ENCODE measurements around the gene CNNM2. TPM values are rescaled to one million over a fixed set of nuclear protein-coding genes. Genes with fewer than 3 reads are reported as not detected.

CNNM2 gene
- total RNA-seq, 6 donors from 2014 or later, result 6.4 to 33.5 (median 11.7) TPM

DNA sequence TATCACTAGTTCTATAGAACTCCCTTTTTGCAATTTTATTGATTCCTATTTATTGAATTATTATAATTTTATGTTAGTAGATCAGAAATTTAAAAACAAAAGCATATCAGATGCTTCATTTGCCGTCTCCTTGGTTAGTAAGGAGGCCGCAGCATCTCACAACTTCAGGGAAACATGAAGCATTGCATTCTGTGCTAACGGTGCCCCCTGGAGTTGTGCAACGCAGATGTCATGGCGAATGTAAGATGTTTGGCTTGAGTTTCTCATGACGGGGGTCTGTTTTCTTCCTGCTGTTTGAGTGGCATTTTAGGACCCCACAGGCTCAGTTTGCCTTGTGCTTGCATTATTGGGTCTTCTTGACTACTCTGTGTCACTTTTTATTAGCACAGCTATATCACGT, 124.8 kb downstream of the CNNM2 start:
- Histone ChIP-seq H3K4me3 (no peak overlapping the region), H3K4me1 (no peaks in the 10 kb centered on the region), H3K9me3 (no peaks in the 10 kb centered on the region), H3K27ac (no peak overlapping the region), H3K36me3 (no peaks in the 10 kb centered on the region), H3K27me3 (no peaks in the 10 kb centered on the region)
- WGBS, 2 donors, result 88 to 95% methylated on average over 7 of the region's 7 CpGs
- no peak for DNase-seq
- no peak for ATAC-seq (ENCODE audit: low FRiP score in 2 of 2)
- TF ChIP-seq EP300 (IDR thresholded peaks at IDR 0.05) (no peak), POLR2A (IDR thresholded peaks at IDR 0.05) (no peak), POLR2AphosphoS5 (IDR thresholded peaks at IDR 0.05) (no peak)
- TF ChIP-seq, protein P1, sequence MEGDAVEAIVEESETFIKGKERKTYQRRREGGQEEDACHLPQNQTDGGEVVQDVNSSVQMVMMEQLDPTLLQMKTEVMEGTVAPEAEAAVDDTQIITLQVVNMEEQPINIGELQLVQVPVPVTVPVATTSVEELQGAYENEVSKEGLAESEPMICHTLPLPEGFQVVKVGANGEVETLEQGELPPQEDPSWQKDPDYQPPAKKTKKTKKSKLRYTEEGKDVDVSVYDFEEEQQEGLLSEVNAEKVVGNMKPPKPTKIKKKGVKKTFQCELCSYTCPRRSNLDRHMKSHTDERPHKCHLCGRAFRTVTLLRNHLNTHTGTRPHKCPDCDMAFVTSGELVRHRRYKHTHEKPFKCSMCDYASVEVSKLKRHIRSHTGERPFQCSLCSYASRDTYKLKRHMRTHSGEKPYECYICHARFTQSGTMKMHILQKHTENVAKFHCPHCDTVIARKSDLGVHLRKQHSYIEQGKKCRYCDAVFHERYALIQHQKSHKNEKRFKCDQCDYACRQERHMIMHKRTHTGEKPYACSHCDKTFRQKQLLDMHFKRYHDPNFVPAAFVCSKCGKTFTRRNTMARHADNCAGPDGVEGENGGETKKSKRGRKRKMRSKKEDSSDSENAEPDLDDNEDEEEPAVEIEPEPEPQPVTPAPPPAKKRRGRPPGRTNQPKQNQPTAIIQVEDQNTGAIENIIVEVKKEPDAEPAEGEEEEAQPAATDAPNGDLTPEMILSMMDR (IDR thresholded peaks at IDR 0.05), result no peak

DNA sequence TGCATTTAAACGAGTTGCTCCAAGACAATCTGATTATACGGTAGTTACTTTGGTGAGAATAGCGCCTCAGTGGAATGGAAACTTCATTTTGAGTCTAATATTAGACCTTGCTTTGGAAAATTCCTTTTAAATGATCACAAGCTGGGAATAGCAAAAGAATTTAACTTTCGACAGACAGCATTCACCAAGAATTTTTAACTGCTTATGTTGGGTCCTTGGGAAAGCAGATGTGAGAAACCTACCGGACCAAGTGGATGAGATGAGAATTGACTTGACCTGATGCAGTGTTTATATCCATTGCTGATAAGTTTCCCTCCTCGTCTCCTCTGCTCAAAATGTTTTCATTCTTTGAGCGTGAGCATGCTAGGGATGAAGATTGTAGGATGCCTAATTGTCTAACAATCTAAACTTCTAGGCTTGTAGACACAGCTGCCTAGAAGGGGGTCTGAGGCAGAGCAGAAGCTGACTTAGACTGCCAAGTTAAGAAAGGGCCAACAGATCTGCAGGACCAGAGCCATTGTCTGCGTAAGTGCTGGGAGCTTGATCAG, 126.9 kb downstream of the CNNM2 start:
- Histone ChIP-seq H3K27ac (no peak overlapping the region), H3K27me3 (no peaks in the 10 kb centered on the region), H3K9me3 (no peaks in the 10 kb centered on the region), H3K36me3 (no peaks in the 10 kb centered on the region), H3K4me3 (no peak overlapping the region), H3K4me1 (no peaks in the 10 kb centered on the region)
- no peak for TF ChIP-seq POLR2A (IDR thresholded peaks at IDR 0.05)
- TF ChIP-seq EP300 (IDR thresholded peaks at IDR 0.05), result no peak
- no peak for TF ChIP-seq POLR2AphosphoS5 (IDR thresholded peaks at IDR 0.05)
- TF ChIP-seq, protein P1 (IDR thresholded peaks at IDR 0.05), result no peak
- DNase-seq (no peak), ATAC-seq (ENCODE audit: low FRiP score in 2 of 2) (no peak)
- 78 to 79% methylated on average over 8 of the region's 8 CpGs for WGBS, 2 donors

DNA sequence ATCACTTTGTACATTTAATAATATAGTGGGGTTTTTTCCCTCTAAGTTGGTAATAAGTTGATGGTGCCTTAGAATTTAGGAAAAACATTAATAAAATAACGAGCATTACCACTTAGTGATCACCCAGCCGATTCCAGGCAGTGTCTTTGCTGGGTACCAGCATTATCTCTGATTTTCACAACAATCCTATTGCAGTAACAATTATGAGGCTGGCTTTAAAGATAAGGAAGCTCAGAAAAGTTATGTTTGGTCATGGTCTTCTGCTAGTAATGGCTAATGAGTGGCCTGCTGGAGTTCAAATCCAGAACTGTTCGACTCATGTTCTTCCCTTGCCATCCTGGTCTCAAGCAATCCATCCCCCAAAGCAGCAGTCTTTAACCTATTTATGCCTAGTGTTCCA, 127.9 kb downstream of the CNNM2 start:
- TF ChIP-seq POLR2AphosphoS5 (IDR thresholded peaks at IDR 0.05) (no peak), POLR2A (IDR thresholded peaks at IDR 0.05) (no peak), EP300 (IDR thresholded peaks at IDR 0.05) (no peak)
- TF ChIP-seq, protein P1 (IDR thresholded peaks at IDR 0.05), result no peak
- H3K27ac ChIP-seq, result no peak overlapping the region
- no peaks in the 10 kb centered on the region for H3K27me3 ChIP-seq
- no peaks in the 10 kb centered on the region for H3K4me1 ChIP-seq
- 94 to 95% methylated on average over 3 of the region's 3 CpGs for WGBS, 2 donors
- ATAC-seq (ENCODE audit: low FRiP score in 2 of 2) (no peak), DNase-seq (no peak)
- no peaks in the 10 kb centered on the region for H3K9me3 ChIP-seq
- H3K4me3 ChIP-seq, result no peak overlapping the region
- H3K36me3 ChIP-seq, result no peaks in the 10 kb centered on the region

DNA sequence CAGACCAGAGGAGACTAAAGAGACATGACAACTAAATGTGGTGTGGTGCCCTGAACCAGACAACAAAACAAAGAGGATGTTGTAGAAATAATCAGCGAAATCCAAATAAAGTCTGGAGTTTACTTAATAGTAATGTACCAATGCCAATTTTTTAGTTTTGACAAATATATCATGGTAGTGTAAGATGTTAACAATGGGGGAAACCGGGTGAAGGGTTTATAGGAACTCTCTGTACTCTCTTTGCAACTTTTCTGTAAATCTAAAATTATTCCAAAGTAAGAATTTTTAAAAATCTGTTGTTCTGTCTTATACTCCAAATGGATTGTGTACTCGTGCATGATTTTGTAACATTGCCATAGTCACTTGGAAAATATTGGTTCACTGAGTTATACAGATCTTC, 129.3 kb downstream of the CNNM2 start:
- Histone ChIP-seq H3K9me3 (no peaks in the 10 kb centered on the region), H3K27ac (no peak overlapping the region), H3K36me3 (no peaks in the 10 kb centered on the region), H3K4me3 (no peak overlapping the region), H3K27me3 (no peaks in the 10 kb centered on the region), H3K4me1 (no peaks in the 10 kb centered on the region)
- TF ChIP-seq POLR2AphosphoS5 (IDR thresholded peaks at IDR 0.05) (no peak), EP300 (IDR thresholded peaks at IDR 0.05) (no peak), POLR2A (IDR thresholded peaks at IDR 0.05) (no peak)
- TF ChIP-seq, protein P1 (IDR thresholded peaks at IDR 0.05), result no peak
- no peak for DNase-seq
- ATAC-seq (ENCODE audit: low FRiP score in 2 of 2), result no peak
- 83 to 95% methylated on average over 3 of the region's 3 CpGs for WGBS, 2 donors

DNA sequence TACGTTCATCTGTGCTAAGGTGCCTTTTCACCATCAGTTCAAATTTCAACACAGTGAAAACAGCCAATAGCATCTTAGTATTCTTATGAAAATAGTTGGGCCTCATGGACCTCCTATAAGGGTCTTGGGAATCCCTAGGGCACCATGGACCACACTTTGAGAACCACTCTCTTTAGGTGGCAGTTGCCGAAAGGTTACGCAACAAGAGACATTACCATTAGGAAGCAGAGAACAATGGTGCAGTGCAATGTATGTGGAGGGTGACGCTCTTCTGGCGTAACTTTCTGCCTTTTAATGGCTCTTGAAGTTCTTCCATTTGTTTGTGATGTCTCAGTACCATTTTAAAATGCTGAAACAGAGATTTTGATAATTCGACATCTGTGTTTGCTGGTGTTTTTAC, 131.1 kb downstream of the CNNM2 start:
- Histone ChIP-seq H3K36me3 (no peaks in the 10 kb centered on the region), H3K9me3 (no peaks in the 10 kb centered on the region), H3K4me3 (no peak overlapping the region), H3K27me3 (no peaks in the 10 kb centered on the region), H3K27ac (no peak overlapping the region), H3K4me1 (peaks cover 0 to 10% (median 4%) of the 10 kb centered on the region in 4 donors)
- no peak for DNase-seq
- WGBS, 2 donors, result 88 to 91% methylated on average over 6 of the region's 6 CpGs
- TF ChIP-seq EP300 (IDR thresholded peaks at IDR 0.05), result no peak
- TF ChIP-seq, protein P1 (IDR thresholded peaks at IDR 0.05), result no peak
- no peak for TF ChIP-seq POLR2A (IDR thresholded peaks at IDR 0.05)
- no peak for TF ChIP-seq POLR2AphosphoS5 (IDR thresholded peaks at IDR 0.05)
- no peak for ATAC-seq (ENCODE audit: low FRiP score in 2 of 2)
